HL-60 (cell line): ENCODE results near the gene EID3.

Source experiments
- DNase-seq, 2 experiments: peaks; one replicate each; pipeline ENCODE4 v3.0.0-alpha.2; 2010 to 2020; ENCODE audit warnings: low read depth in 1 of 2, low spot score in 1 of 2
- H3K27ac ChIP-seq: fragments of 250-450 bp; sonication (Bioruptor Pico); replicated peaks from 2 replicates; pipeline ENCODE4 v1.5.1; 2020; ENCODE audit warnings: mild to moderate bottlenecking, moderate library complexity
- H3K27me3 ChIP-seq: fragments of 250-450 bp; sonication (Bioruptor Pico); 2 replicates; pipeline ENCODE4 v1.5.1; 2021; ENCODE audit warnings: mild to moderate bottlenecking, moderate library complexity; ENCODE audit not compliant: insufficient read depth, poor library complexity, severe bottlenecking
- H3K4me3 ChIP-seq: replicated peaks from 2 replicates; pipeline ENCODE4 v1.5.1; 2011; ENCODE audit warnings: mild to moderate bottlenecking, control low read depth, low read length; ENCODE audit not compliant: insufficient read depth
- GABPA ChIP-seq: IDR thresholded peaks from 2 replicates; pipeline ENCODE4 v1.6.1; 2012; ENCODE audit warnings: low read depth
- POLR2AphosphoS5 ChIP-seq: IDR thresholded peaks from 2 replicates; pipeline ENCODE4 v1.6.1; 2012; ENCODE audit warnings: low read depth
- SPI1 ChIP-seq: IDR thresholded peaks from 2 replicates; pipeline ENCODE4 v1.6.1; 2012; ENCODE audit warnings: low read depth, mild to moderate bottlenecking, borderline replicate concordance
- TF ChIP-seq, protein P1 (sequence below): IDR thresholded peaks from one replicate; pipeline ENCODE4 v1.5.1; 2011; ENCODE audit warnings: low read length, control low read depth, inconsistent platforms; ENCODE audit not compliant: insufficient read depth
- TF ChIP-seq, protein P2 (sequence below): IDR thresholded peaks from 2 replicates; pipeline ENCODE4 v1.6.1; 2012; ENCODE audit warnings: low read depth; ENCODE audit not compliant: insufficient replicate concordance

EID3 gene

DNA sequence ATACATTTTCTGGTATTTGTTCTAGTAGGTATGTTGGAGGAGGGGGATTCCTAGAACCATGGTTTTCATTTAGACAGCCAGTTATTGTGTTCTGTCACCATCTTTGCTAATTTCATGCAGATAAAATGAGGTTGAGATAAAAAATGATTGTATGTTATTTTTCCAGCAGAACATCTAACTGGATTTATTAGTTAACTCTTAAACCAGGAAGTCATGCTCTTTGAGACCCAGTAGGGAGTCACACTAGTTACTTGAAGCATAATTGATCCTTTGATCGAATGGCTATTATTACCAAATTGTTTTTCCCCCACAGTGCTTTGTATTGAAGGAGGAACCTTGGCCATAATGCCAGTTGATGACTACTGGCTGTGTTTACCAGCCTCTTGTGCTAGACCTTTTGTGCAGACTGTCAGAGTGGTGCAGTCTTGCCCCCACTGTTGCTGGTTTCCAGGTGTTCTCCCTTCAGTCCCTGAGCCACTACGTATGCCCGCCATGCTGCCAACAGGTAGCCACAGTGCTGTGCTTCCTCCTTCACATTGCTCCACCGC lies 6.0 kb downstream of the EID3 start:
- Histone ChIP-seq H3K27me3 (no peaks in the 10 kb centered on the region), H3K4me3 (no peak overlapping the region), H3K27ac (no peak overlapping the region)
- no peak for DNase-seq
- no peak for TF ChIP-seq SPI1

DNA sequence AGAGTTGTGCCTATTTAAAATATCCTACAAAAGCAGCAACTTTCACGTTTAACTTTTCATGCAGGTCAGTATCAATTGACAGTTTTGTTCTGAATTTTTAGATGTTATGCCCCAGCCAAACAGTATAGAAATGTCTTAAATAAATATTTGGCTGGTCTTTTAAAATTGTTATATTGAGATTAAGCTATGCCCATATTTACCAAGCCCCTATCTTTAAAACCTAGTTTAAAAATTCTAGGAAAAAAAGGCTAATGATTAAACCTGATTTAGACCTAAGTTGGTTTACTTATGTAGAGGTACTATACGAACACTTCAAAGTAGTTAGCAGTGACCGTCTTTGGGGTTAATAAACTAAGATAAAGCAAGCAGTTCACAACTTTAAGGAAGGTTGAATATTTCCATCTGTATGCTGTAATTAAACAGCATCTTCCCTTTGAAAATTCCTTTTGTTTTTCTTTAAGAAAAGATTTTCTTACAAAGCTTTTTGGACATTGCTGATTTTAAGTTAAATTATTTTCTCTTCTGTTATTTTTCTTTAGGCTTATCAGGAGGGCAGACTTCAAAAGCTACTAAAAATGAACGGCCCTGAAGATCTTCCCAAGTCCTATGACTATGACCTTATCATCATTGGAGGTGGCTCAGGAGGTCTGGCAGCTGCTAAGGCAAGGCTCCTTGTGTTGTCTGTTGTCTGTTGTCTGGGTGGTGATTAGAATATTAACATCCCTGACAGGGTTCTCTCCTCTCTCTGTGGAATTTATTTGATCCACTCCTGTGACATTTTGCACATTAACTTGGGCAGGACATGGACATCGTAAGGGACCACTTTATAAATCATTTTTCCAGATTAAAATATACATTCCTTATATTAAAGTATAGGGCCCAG lies 7.5 kb downstream of the EID3 start:
- no peak for DNase-seq
- TF ChIP-seq, protein P1, sequence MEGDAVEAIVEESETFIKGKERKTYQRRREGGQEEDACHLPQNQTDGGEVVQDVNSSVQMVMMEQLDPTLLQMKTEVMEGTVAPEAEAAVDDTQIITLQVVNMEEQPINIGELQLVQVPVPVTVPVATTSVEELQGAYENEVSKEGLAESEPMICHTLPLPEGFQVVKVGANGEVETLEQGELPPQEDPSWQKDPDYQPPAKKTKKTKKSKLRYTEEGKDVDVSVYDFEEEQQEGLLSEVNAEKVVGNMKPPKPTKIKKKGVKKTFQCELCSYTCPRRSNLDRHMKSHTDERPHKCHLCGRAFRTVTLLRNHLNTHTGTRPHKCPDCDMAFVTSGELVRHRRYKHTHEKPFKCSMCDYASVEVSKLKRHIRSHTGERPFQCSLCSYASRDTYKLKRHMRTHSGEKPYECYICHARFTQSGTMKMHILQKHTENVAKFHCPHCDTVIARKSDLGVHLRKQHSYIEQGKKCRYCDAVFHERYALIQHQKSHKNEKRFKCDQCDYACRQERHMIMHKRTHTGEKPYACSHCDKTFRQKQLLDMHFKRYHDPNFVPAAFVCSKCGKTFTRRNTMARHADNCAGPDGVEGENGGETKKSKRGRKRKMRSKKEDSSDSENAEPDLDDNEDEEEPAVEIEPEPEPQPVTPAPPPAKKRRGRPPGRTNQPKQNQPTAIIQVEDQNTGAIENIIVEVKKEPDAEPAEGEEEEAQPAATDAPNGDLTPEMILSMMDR = no peak
- TF ChIP-seq GABPA (no peak), POLR2AphosphoS5 (no peak), SPI1 (no peak)
- TF ChIP-seq, protein P2, sequence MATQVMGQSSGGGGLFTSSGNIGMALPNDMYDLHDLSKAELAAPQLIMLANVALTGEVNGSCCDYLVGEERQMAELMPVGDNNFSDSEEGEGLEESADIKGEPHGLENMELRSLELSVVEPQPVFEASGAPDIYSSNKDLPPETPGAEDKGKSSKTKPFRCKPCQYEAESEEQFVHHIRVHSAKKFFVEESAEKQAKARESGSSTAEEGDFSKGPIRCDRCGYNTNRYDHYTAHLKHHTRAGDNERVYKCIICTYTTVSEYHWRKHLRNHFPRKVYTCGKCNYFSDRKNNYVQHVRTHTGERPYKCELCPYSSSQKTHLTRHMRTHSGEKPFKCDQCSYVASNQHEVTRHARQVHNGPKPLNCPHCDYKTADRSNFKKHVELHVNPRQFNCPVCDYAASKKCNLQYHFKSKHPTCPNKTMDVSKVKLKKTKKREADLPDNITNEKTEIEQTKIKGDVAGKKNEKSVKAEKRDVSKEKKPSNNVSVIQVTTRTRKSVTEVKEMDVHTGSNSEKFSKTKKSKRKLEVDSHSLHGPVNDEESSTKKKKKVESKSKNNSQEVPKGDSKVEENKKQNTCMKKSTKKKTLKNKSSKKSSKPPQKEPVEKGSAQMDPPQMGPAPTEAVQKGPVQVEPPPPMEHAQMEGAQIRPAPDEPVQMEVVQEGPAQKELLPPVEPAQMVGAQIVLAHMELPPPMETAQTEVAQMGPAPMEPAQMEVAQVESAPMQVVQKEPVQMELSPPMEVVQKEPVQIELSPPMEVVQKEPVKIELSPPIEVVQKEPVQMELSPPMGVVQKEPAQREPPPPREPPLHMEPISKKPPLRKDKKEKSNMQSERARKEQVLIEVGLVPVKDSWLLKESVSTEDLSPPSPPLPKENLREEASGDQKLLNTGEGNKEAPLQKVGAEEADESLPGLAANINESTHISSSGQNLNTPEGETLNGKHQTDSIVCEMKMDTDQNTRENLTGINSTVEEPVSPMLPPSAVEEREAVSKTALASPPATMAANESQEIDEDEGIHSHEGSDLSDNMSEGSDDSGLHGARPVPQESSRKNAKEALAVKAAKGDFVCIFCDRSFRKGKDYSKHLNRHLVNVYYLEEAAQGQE = no peak
- Histone ChIP-seq H3K4me3 (no peak overlapping the region), H3K27me3 (no peaks in the 10 kb centered on the region), H3K27ac (no peak overlapping the region)

DNA sequence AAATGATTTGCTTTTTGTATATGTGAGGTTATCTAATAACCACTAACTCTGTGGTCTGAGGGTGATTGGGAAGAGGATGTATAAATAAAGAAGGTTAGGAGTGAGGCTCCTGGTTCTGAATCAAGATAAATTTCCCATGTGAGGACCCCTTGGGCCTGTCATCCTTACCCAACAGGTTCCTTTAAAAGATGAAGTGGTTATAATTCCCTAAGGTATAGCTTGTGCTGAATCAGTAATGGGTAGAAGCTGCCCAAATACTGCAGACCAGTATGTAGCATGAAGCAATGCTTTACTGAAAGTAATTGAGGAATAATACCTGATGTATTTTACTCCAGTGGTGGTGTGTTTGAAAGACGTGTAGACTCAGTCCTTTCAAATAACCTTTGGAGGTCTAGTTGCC lies 8.7 kb downstream of the EID3 start:
- H3K4me3 ChIP-seq = no peak overlapping the region
- no peak for TF ChIP-seq POLR2AphosphoS5
- no peak for TF ChIP-seq SPI1
- TF ChIP-seq, protein P1 = no peak
- no peak for TF ChIP-seq GABPA
- TF ChIP-seq, protein P2 = no peak

DNA sequence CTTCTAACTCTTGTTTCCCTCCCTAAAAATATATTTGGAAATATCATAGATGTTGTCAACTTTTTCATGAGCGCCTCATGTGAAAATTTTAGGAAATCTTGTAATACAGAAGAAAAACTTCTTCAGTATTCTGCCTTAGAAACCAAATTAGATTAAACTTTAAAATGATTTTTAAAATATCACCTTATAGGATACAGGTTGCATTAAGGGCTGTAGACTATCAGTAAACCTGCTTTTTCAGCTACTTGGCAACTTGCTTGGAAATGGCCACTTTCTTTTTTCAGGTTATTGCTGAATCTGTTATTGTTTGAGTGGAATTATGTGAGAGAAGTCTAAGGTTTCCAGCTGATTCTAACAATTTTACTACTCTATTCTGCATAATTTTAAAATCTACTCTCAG lies 9.1 kb downstream of the EID3 start:
- DNase-seq = no peak
- H3K27ac ChIP-seq = no peak overlapping the region
- no peaks in the 10 kb centered on the region for H3K27me3 ChIP-seq
- H3K4me3 ChIP-seq = no peak overlapping the region
- TF ChIP-seq, protein P2 = no peak
- TF ChIP-seq SPI1 = no peak
- TF ChIP-seq POLR2AphosphoS5 = no peak
- TF ChIP-seq, protein P1 = no peak
- TF ChIP-seq GABPA = no peak

More for the DNA sequence above, 8.7 kb downstream of the EID3 start:
- H3K27ac ChIP-seq = no peak overlapping the region
- DNase-seq = no peak
- no peaks in the 10 kb centered on the region for H3K27me3 ChIP-seq
